Measurements from ENCODE around the gene MTERF2.

MTERF2 gene

GRCh38 chr12:106947461-106947860 lies 39.5 kb downstream of the MTERF2 start:
- no peak for TF ChIP-seq CREB1 (IDR thresholded peaks at IDR 0.05; ENCODE audit: low read depth)

DNA sequence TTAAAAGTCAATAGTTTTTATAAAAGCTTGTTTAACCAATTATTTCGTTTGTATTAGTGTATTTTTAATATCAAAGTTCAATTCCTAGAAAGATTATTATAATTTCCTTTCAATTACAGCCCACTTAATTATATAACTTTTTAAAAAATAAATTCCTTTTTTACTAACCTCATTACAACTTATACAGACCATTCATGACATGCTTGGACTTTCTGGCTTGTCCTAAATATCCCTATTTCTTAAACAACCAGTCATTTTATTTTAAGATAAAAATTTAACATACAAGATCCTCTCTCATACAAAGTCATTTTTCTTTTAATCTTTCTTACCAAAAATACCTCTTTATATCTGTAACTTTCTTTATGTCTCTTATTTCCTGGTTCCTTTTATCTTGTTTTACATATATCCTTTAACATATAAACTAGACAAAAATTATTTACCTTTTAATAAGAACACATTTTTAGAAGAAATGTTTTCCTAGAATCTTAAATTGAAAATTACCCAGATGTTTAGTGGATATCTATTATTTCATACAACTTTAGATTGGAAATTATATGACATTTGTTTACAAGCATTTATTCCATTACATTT lies 41.6 kb downstream of the MTERF2 start:
- no peak for TF ChIP-seq REST (IDR thresholded peaks at IDR 0.05; ENCODE audit: low read depth)
- no peak for TF ChIP-seq TCF12 (IDR thresholded peaks at IDR 0.05; ENCODE audit: low read depth)
- no peak for TF ChIP-seq RAD21 (IDR thresholded peaks at IDR 0.05; ENCODE audit: low read depth)
- TF ChIP-seq YY1 (IDR thresholded peaks at IDR 0.05; ENCODE audit: low read depth) = no peak
- no peak for TF ChIP-seq CEBPB (IDR thresholded peaks at IDR 0.05)
- TF ChIP-seq, protein P1, sequence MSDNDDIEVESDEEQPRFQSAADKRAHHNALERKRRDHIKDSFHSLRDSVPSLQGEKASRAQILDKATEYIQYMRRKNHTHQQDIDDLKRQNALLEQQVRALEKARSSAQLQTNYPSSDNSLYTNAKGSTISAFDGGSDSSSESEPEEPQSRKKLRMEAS (IDR thresholded peaks at IDR 0.05) = no peak
- no peak for TF ChIP-seq FOXM1 (IDR thresholded peaks at IDR 0.05; ENCODE audit: borderline replicate concordance, low read depth)
- no peak for TF ChIP-seq NFIC (IDR thresholded peaks at IDR 0.05)
- TF ChIP-seq TAF1 (IDR thresholded peaks at IDR 0.05; ENCODE audit: low read depth) = no peak
- TF ChIP-seq EP300 (IDR thresholded peaks at IDR 0.05; ENCODE audit: borderline replicate concordance) = no peak
- no peak for TF ChIP-seq CREB1 (IDR thresholded peaks at IDR 0.05; ENCODE audit: low read depth)
- TF ChIP-seq TEAD4 (IDR thresholded peaks at IDR 0.05) = no peak
- no peak for TF ChIP-seq ZBTB7A (IDR thresholded peaks at IDR 0.05; ENCODE audit: low read depth)

DNA sequence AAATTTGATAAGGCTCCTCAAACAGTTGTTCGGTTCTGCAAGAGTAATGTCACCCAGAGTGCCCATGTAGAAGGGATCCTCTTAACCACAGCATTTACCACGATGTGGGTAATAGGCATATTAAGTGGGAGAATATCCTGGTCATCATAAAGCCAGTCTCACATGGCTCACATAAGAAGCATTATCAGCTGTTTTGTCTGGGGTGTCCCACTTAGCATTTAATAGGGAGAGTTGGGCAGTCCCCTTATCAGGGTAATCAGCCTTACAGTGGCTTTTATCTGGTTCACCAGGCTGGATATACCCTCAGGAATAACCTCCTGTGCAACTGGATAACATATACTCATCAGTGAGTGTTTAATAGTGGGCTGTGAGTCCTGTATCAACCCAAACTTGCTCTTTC lies 44.2 kb downstream of the MTERF2 start:
- no peak for TF ChIP-seq TCF12 (IDR thresholded peaks at IDR 0.05; ENCODE audit: low read depth)
- no peak for TF ChIP-seq FOXM1 (IDR thresholded peaks at IDR 0.05; ENCODE audit: borderline replicate concordance, low read depth)
- TF ChIP-seq USF1 (IDR thresholded peaks at IDR 0.05) = no peak
- TF ChIP-seq CEBPB (IDR thresholded peaks at IDR 0.05) = no peak
- TF ChIP-seq CREB1 (IDR thresholded peaks at IDR 0.05; ENCODE audit: low read depth) = no peak

GRCh38 chr12:106941481-106942156 lies 45.3 kb downstream of the MTERF2 start:
- TF ChIP-seq NFIC (IDR thresholded peaks at IDR 0.05) (no peak), CREB1 (IDR thresholded peaks at IDR 0.05; ENCODE audit: low read depth) (no peak), TCF12 (IDR thresholded peaks at IDR 0.05; ENCODE audit: low read depth) (no peak), RAD21 (IDR thresholded peaks at IDR 0.05; ENCODE audit: low read depth) (no peak), CEBPB (IDR thresholded peaks at IDR 0.05) (no peak), EP300 (IDR thresholded peaks at IDR 0.05; ENCODE audit: borderline replicate concordance) (no peak), USF1 (IDR thresholded peaks at IDR 0.05) (no peak), ZBTB7A (IDR thresholded peaks at IDR 0.05; ENCODE audit: low read depth) (no peak), FOXM1 (IDR thresholded peaks at IDR 0.05; ENCODE audit: borderline replicate concordance, low read depth) (no peak), EGR1 (IDR thresholded peaks at IDR 0.05) (no peak), YY1 (IDR thresholded peaks at IDR 0.05; ENCODE audit: low read depth) (no peak), TEAD4 (IDR thresholded peaks at IDR 0.05) (no peak), TAF1 (IDR thresholded peaks at IDR 0.05; ENCODE audit: low read depth) (no peak), REST (IDR thresholded peaks at IDR 0.05; ENCODE audit: low read depth) (no peak)
- TF ChIP-seq, protein P1 (IDR thresholded peaks at IDR 0.05) = no peak

DNA sequence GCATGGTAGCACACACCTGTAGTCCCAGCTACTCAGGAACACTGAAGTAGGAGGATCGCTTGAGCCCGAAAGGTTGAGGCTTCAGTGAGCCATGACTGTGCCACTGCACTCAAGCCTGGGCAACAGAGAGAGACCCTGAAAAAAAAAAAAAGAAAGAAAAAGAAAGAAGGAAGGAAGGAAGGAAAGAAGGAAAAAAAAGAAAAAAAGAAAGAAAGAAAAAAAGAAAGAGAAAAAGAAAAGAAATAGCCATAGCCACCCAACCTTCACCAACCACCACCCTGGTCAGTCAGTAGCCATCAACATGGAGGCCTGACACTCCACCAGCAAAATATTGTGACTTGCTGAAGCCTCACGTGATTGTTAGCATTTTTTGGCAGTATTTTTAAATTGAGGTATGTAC lies 52.7 kb downstream of the MTERF2 start:
- TF ChIP-seq TAF1 (IDR thresholded peaks at IDR 0.05; ENCODE audit: low read depth) (no peak), TEAD4 (IDR thresholded peaks at IDR 0.05) (no peak), ZBTB7A (IDR thresholded peaks at IDR 0.05; ENCODE audit: low read depth) (no peak), TCF12 (IDR thresholded peaks at IDR 0.05; ENCODE audit: low read depth) (no peak), FOXM1 (IDR thresholded peaks at IDR 0.05; ENCODE audit: borderline replicate concordance, low read depth) (no peak), NFIC (IDR thresholded peaks at IDR 0.05) (no peak)
- TF ChIP-seq, protein P1 (IDR thresholded peaks at IDR 0.05) = no peak

Measured in Ishikawa (cell line).